ENCODE results near the gene CR1L. TPM values are rescaled to one million over a fixed set of nuclear protein-coding genes. Genes with fewer than 3 reads are reported as not detected.
"Not testable (repeated sequence)": the region's sequence is repeated elsewhere in the genome, so short reads cannot be mapped to it uniquely, and the experiment has no call there.

Gene CR1L
- total RNA-seq, 1 experiment from 2014 or later: not detected

- TF ChIP-seq EZH2 (IDR thresholded peaks at IDR 0.05; ENCODE audit: low read length, unreplicated experiment) (no peak), CTCF (conservative IDR thresholded peaks at IDR 0.05; ENCODE audit: low read depth, low read length) (peak; percentile 55), EZH2phosphoT487 (IDR thresholded peaks at IDR 0.05; ENCODE audit: borderline replicate concordance, low read length) (no peak)
Observed at GRCh38 chr1:207711285-207711684, 66.4 kb downstream of the CR1L start.

DNA sequence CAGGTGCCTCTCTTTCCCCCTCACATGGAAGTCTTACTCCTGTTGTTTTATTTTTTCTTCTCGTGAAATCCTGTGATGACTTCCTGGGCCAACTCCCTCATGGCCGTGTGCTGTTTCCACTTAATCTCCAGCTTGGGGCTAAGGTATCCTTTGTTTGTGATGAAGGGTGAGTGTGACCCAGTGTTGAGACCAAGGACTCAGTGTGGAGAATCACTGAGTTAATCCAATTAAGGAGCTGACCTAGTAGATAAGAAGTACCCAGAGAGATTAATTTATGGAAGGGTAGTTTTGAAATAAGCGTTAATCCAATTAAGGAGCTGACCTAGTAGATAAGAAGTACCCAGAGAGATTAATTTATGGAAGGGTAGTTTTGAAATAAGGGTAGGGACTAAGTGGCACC lies 67.8 kb downstream of the CR1L start:
- not testable (repeated sequence) for ATAC-seq

More at GRCh38 chr1:207711285-207711684, 66.4 kb downstream of the CR1L start:
- no peaks in the 10 kb centered on the region for H4K20me1 ChIP-seq (ENCODE audit: low read length)
- no peaks in the 10 kb centered on the region for H3F3A ChIP-seq (ENCODE audit: low read length, unreplicated experiment)
- no TSS peak for BruUV-seq (replicated peaks)
- peak; percentile 69 for DNase-seq
- H3K27me3 ChIP-seq (ENCODE audit: low read length): no peaks in the 10 kb centered on the region
- no peaks in the 10 kb centered on the region for H3K79me2 ChIP-seq (ENCODE audit: low read length)
- no peaks in the 10 kb centered on the region for H3K36me3 ChIP-seq (ENCODE audit: low read depth, low read length)
- no peaks in the 10 kb centered on the region for H3K9me3 ChIP-seq (ENCODE audit: low read length)
- H3K9ac ChIP-seq (ENCODE audit: low read length): no peak overlapping the region
- ChIA-PET POLR2A (ENCODE audit: unreplicated experiment) (no interaction called here), CTCF (interaction anchor here (1.1 kb wide), 1 partner anchor 86 kb away, joined by 5 read pairs; no protein-coding TSS in a partner anchor)
- no peak overlapping the region for H3K4me3 ChIP-seq (ENCODE audit: low read length)
- no peaks in the 10 kb centered on the region for H3K9me2 ChIP-seq (replicated peaks; ENCODE audit: low read length)
- peak; percentile 70 for ATAC-seq
- no peak overlapping the region for H3K27ac ChIP-seq (ENCODE audit: low read length)
- peaks cover 25% of the 10 kb centered on the region for H3K4me1 ChIP-seq (ENCODE audit: insufficient read depth, low read length)
- no peak overlapping the region for H3K4me2 ChIP-seq (ENCODE audit: low read length)
- H2AFZ ChIP-seq (ENCODE audit: low read length): no peak overlapping the region
- intact Hi-C loops (cut with micrococcal nuclease): loop anchor here (1.0 to 2.0 kb wide), 3 partner anchors 34 to 86 kb away; no protein-coding TSS in a partner anchor

DNA sequence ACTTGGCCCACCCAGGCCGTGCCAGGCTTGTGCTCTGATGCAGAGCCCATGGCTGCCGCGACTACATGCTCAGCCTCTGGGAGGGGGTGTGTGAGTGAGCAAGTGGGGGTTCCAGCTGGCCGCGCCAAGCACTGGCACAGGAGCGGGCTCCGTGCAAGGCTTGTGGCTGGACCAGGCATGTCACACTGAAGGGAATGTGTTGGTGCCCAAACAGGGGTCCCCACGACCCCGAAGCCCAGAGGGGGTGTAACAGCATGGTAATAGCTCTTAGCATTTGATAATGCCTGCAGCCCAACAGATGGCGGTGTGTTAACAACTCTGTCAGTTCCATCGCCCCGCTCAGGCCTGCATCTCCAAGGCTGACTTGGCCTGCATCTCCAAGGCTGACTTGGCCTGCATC lies 68.6 kb downstream of the CR1L start:
- Histone ChIP-seq H3K4me3 (ENCODE audit: low read length) (no peak overlapping the region), H3K36me3 (ENCODE audit: low read depth, low read length) (no peaks in the 10 kb centered on the region), H3K27me3 (ENCODE audit: low read length) (no peaks in the 10 kb centered on the region), H2AFZ (ENCODE audit: low read length) (no peak overlapping the region), H3K4me2 (ENCODE audit: low read length) (no peak overlapping the region), H3K4me1 (ENCODE audit: insufficient read depth, low read length) (peaks cover 10% of the 10 kb centered on the region), H3F3A (ENCODE audit: low read length, unreplicated experiment) (no peaks in the 10 kb centered on the region), H3K9me3 (ENCODE audit: low read length) (no peaks in the 10 kb centered on the region), H3K9me2 (replicated peaks; ENCODE audit: low read length) (no peaks in the 10 kb centered on the region), H3K27ac (ENCODE audit: low read length) (no peak overlapping the region), H4K20me1 (ENCODE audit: low read length) (no peaks in the 10 kb centered on the region), H3K9ac (ENCODE audit: low read length) (no peak overlapping the region), H3K79me2 (ENCODE audit: low read length) (no peaks in the 10 kb centered on the region)
- ChIA-PET CTCF (no interaction called here), POLR2A (ENCODE audit: unreplicated experiment) (no interaction called here)
- BruUV-seq (replicated peaks): no TSS peak
- no peak for DNase-seq
- TF ChIP-seq EZH2 (IDR thresholded peaks at IDR 0.05; ENCODE audit: low read length, unreplicated experiment) (no peak), CTCF (conservative IDR thresholded peaks at IDR 0.05; ENCODE audit: low read depth, low read length) (0 out of 2 replicates have a peak, but pooled peaks have one; percentile 25), EZH2phosphoT487 (IDR thresholded peaks at IDR 0.05; ENCODE audit: borderline replicate concordance, low read length) (no peak)
- ATAC-seq: no peak
- intact Hi-C loops (cut with micrococcal nuclease): no loop called here

More for the DNA sequence above, 67.8 kb downstream of the CR1L start:
- H4K20me1 ChIP-seq (ENCODE audit: low read length); H3K36me3 ChIP-seq (ENCODE audit: low read depth, low read length); H3K9ac ChIP-seq (ENCODE audit: low read length); H3K4me3 ChIP-seq (ENCODE audit: low read length); H3K79me2 ChIP-seq (ENCODE audit: low read length); CTCF ChIA-PET; H3K27me3 ChIP-seq (ENCODE audit: low read length); H2AFZ ChIP-seq (ENCODE audit: low read length); H3K9me3 ChIP-seq (ENCODE audit: low read length); DNase-seq; POLR2A ChIA-PET (ENCODE audit: unreplicated experiment); H3F3A ChIP-seq (ENCODE audit: low read length, unreplicated experiment); intact Hi-C loops (cut with micrococcal nuclease); BruUV-seq (replicated peaks); H3K9me2 ChIP-seq (replicated peaks; ENCODE audit: low read length); H3K4me2 ChIP-seq (ENCODE audit: low read length); H3K27ac ChIP-seq (ENCODE audit: low read length): not testable (repeated sequence)
- peaks cover 18% of the 10 kb centered on the region for H3K4me1 ChIP-seq (ENCODE audit: insufficient read depth, low read length)

Data from PC-3 (cell line).